NCI-H345 treated with DMSO at 0.1 percent for 48 hours (cell line): Measurements from ENCODE around the gene CELF5.
A peak's percentile ranks its signal among the peaks of the same experiment; 100 is the strongest.
"Not testable (repeated sequence)": the region's sequence is repeated elsewhere in the genome, so short reads cannot be mapped to it uniquely, and the experiment has no call there.

Source experiments
- DNase-seq: peaks from one replicate; lab custom pipeline; 2025; ENCODE audit not compliant: unreplicated experiment; lab: John Stamatoyannopoulos, UW

The CELF5 gene

DNA sequence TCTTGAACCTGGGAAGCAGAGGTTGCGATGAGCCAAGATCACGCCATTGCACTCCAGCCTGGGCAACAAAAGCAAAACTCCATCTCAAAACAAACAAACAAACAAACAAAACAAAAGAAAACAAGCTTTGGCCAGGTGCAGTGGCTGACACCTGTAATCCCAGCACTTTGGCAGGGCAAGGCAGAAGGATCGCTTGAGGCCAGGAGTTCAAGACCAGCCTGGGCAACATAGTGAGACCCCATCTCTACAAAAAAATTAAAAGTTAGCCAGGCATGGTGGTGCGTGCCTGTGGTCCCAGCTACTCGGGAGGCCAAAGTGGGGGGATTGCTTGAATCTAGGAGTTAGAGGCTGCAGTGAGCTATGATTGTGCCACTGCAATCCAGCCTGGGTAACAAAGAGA lies 64.0 kb downstream of the CELF5 start:
- not testable (repeated sequence) for DNase-seq

DNA sequence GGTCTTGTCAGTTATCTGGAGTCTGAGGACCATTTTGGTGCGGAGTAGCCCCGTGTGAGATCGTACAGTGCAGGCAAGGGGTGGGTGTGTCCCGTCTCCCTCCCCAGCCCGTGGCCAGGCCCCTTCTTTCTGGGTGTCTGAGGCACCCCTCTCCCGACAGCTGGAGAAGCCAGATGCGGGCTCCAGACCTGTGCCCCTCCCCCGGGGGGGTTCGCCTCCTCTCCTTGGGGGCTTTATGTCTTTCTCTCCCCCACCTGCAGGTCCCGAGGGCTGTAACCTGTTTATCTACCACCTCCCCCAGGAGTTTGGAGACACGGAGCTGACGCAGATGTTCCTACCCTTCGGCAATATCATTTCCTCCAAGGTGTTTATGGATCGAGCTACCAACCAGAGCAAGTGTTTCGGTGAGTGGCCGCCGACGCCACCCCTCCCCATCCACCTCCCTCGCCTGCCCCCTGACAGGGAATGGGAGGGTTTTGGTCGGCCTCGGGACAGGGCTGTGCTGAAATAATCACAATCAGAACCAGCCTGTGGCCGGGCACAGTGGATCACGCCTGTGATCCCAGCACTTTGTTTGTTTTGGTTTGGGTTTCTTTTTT lies 65.6 kb downstream of the CELF5 start:
- no peak for DNase-seq

DNA sequence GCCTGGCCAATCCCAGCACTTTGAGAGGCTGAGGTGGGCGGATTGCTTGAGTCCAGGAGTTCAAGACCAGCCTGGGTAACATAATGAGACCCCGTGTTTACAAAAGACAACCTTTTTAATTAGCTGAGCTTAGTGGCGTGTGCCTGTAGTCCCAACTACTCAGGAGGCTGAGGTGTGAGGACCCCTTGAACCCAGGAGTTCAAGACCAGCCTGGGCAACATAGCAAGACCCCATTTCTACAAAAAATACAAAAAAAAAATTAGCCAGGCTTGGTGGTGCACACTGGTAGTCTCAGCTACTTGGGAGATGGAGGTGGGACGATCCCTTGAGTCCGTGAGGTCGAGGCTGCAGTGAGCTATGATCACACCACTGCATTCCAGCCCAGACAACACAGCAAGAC lies 66.4 kb downstream of the CELF5 start:
- DNase-seq = not testable (repeated sequence)

DNA sequence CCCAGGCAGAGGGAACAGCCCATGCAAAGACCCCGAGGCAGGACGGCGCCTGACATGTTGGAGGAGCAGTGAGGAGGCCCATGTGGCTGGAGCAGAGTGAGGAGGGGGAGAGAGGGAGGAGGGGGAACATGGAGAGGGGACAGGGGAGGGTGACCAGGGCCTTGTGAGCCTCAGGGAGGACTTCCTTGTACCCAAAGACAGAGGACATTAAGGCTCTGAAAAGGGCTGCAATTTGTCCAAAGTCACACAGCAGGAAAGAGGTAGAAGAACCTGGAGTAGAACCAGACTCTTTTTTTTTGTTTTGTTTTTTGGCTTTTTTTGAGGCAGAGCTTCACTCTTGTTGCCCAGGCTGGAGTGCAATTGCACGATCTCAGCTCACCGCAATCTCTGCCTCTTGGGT lies 67.2 kb downstream of the CELF5 start:
- DNase-seq = no peak

DNA sequence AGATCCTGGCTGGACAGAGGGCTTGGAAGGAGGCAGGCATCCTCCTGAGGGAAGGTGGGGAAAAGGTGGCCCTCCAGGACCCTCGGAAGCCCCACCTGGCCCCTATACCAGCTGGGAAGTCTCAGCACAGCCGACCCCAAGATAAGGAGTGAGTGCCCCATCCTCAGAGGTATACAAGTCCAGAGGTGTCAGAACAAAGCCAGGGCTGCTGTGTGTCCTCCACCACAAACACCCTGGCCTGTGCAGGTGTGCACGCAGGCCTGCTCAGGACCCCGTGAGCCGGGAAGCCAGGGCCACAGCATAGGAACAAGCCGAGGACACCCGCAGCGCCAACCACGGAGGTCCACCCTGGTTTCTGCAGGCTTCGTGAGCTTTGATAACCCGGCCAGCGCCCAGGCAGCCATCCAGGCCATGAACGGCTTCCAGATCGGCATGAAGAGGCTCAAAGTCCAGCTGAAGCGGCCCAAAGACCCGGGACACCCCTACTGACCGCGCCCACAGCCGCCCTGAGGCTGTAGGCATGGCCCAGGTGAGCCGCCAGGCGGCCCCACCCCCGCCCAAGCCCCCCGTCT lies 68.6 kb downstream of the CELF5 start:
- no peak for DNase-seq

- no peak for DNase-seq
Measured at GRCh38 chr19:3293560-3293959, 69.1 kb downstream of the CELF5 start.

GRCh38 chr19:3294080-3294850 lies 69.8 kb downstream of the CELF5 start:
- DNase-seq = no peak

GRCh38 chr19:3295581-3295980 lies 71.1 kb downstream of the CELF5 start:
- DNase-seq = no peak

GRCh38 chr19:3296034-3296433 lies 71.6 kb downstream of the CELF5 start:
- no peak for DNase-seq

DNA sequence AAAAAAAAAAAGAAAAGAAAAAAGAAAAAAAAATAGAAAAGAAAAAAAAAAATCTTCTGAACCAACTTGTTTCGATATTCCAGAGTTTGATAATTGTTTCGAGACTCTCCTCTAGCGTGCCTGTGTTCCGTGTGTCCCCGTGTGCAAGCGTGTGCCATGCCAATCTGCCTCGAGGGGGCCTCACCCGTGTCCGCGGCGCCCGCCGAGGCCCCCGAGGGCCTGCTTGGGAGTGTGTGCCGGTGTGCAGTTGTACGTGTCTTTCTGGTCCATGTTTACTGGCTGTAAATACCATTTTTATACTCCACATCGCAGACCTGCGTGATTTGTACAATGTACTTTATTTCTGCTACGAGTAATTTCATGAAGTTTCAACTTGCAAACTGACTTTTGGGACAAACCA lies 72.0 kb downstream of the CELF5 start:
- DNase-seq = no peak

DNA sequence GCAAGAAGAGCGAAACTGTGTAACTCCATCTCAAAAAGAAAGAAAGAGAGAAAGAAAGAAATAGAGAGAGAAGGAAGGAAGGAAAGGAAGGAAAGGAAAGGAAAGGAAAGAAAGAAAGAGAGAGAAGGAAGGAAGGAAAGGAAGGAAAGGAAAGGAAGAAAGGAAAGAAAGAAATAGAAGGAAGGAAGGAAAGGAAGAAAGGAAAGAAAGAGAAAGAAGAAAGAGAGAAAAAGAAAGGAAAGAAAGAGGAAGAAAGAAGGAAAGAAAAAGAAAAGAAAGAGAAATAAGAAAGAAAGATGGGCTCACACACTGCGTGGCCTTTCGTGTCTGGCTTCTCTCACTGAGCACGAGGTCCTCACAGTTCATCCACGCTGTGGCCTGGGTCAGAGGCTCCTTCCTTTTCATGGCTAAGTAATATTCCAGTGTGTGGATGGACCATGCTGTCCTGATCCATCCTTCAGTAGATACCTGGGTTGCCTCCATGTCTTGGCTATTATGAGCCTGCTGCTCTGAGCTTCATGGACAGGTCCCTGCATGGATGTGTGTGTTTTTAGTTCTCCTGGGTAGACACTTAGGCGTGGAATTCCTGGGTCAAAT lies 74.5 kb downstream of the CELF5 start:
- DNase-seq = no peak

GRCh38 chr19:3300566-3300965 lies 76.1 kb downstream of the CELF5 start:
- DNase-seq = not testable (repeated sequence)

DNA sequence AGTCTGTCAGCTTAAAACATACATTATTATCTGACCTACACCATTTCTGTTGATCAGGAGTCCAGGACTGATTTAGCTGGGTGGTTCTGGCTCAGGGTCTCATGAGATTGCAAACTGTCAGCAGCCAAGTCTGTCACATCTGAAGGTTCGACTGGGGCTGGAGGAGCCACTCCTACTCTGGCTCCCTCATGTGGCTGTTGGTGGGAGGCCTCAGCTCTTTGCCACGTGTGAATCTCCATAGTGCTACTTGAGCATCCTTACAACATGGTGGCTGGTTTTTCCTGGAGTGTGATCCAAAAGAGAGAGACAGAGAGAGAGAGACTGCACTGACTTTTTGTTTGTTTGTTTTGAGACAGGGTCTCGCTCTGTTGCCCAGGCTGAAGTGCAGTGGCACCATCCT lies 78.3 kb downstream of the CELF5 start:
- DNase-seq = no peak

- peak; percentile 36 for DNase-seq
Measured at GRCh38 chr19:3304871-3305423, 80.5 kb downstream of the CELF5 start.

DNA sequence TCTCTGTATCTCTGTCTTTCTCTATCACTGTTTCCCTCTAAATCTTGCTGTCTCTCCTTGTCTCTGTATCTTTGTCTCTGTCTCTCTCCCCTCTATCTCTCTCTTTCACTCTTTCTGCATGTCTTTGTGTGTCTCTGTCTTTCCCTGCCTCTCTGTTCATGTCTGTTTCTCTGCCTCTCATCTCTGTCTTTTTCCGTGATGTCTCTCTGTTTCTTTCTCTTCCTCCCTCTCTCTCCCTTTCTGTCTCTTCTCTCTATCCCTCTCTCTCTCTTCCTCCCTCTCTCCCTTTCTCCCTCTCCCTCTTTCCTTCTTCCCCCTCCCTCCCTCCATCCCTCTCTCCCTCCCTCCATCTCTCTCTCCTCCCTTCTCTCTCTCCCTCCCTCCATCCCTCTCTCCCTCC lies 85.3 kb downstream of the CELF5 start:
- no peak for DNase-seq

GRCh38 chr19:3310280-3310679 lies 85.8 kb downstream of the CELF5 start:
- no peak for DNase-seq

GRCh38 chr19:3310711-3311110 lies 86.2 kb downstream of the CELF5 start:
- DNase-seq = no peak

DNA sequence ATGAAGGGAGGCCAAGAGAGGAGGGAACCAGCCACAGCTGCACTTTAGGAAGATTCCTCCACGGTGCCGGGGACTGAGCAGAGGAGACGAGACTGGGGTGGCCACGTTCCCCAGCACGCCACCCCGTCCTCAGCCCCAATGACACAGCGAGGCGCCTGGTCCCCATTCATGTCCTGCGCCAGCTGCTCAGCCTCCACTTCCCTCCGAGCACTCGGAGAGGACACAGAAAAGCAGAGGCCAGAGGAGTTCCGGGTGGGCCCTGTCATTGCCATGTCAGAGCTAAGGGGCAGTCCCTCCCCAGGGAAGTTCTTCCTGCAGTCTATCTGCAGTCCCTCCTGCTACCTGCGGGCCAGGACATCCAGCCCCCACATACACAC lies 88.7 kb downstream of the CELF5 start:
- no peak for DNase-seq

DNA sequence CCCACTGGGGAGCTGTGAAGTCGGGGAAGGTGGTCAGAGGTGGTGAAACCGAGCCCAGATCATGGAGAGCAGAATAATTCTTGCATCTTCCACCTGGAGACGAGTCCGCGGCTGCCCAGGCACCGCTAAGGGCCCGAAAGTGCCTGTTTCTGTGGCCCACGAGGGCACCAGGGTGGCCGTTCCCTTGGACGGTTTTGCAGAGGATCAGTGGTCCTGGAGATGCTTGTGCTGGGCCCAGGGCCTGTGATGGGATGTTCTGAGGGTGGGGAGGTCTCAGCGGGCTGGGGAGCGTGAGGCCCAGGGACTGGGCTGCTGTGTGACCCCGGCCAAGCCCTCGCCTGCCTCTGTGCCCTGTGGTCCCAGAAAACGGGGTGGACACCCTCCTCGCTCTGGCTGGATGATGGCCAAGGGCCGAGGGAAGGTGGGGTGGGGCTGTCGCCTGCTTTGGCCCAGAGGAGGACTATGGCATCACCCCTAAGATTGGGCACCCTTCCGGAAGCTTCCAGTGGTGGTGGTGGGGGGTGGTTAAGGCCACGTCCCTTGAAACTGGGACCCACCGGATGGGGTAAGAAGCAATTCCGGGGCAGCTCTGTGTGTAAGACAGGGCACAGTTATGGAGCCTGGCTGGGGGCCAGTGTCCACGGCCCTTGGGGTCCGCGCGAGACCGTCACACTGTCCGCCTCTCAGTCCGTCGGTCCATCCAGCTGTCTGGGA lies 90.7 kb downstream of the CELF5 start:
- DNase-seq = no peak

GRCh38 chr19:3315676-3315973 lies 91.2 kb downstream of the CELF5 start:
- DNase-seq = no peak

GRCh38 chr19:3316132-3316648 lies 91.7 kb downstream of the CELF5 start:
- DNase-seq = no peak
